ENCODE results near the gene ALDH18A1. TPM values are rescaled to one million over a fixed set of nuclear protein-coding genes. Genes with fewer than 3 reads are reported as not detected.

Gene ALDH18A1
- polyA plus RNA-seq, 3 donors: 74.3 to 81.7 (median 75.0) TPM

GRCh38 chr10:95565336-95565735 is 91.2 kb downstream of the ALDH18A1 start:
- DNase-seq (ENCODE audit: extremely low read depth in 1 of 11, low read depth in 9 of 11, low spot score in 4 of 11): no peak

- no peak for DNase-seq (ENCODE audit: extremely low read depth in 1 of 11, low read depth in 9 of 11, low spot score in 4 of 11)
Measured at GRCh38 chr10:95564291-95564690, 92.2 kb downstream of the ALDH18A1 start.

- no peak for DNase-seq (ENCODE audit: extremely low read depth in 1 of 11, low read depth in 9 of 11, low spot score in 4 of 11)
Measured at GRCh38 chr10:95562341-95562965, 94.1 kb downstream of the ALDH18A1 start.

GRCh38 chr10:95561864-95562177 is 94.7 kb downstream of the ALDH18A1 start:
- no peak for DNase-seq (ENCODE audit: extremely low read depth in 1 of 11, low read depth in 9 of 11, low spot score in 4 of 11)

GRCh38 chr10:95561177-95561863 is 95.2 kb downstream of the ALDH18A1 start, which contains the start of gene SORBS1:
Gene SORBS1, minus strand, starts transcription at chr10:95561371. Its CDS starts 120,236 bp downstream, at chr10:95441135.
- peak; percentile 82 to 97 (median 94) for DNase-seq (ENCODE audit: extremely low read depth in 1 of 11, low read depth in 9 of 11, low spot score in 4 of 11)

GRCh38 chr10:95560278-95561176 is 96.0 kb downstream of the ALDH18A1 start:
- DNase-seq (ENCODE audit: extremely low read depth in 1 of 11, low read depth in 9 of 11, low spot score in 4 of 11): peak in 2 of 11 donors; percentile 35 to 41

- no peak for DNase-seq (ENCODE audit: extremely low read depth in 1 of 11, low read depth in 9 of 11, low spot score in 4 of 11)
Measured at GRCh38 chr10:95559896-95560277, 96.6 kb downstream of the ALDH18A1 start.

- no peak for DNase-seq (ENCODE audit: extremely low read depth in 1 of 11, low read depth in 9 of 11, low spot score in 4 of 11)
Measured at GRCh38 chr10:95559471-95559870, 97.0 kb downstream of the ALDH18A1 start.

- DNase-seq (ENCODE audit: extremely low read depth in 1 of 11, low read depth in 9 of 11, low spot score in 4 of 11): no peak
Measured at GRCh38 chr10:95558593-95559320, 97.8 kb downstream of the ALDH18A1 start.

GRCh38 chr10:95556994-95557767 is 99.3 kb downstream of the ALDH18A1 start:
- no peak for DNase-seq (ENCODE audit: extremely low read depth in 1 of 11, low read depth in 9 of 11, low spot score in 4 of 11)

Other genes with a start within 250 kb of the ALDH18A1 start
- 10 to 100 TPM; 30.9 to 37.1 (median 35.2) TPM for gene SORBS1, start 95.3 kb downstream of the ALDH18A1 start, polyA plus RNA-seq (ENCODE audit: insufficient read length in 3 of 3)
- 10 to 100 TPM; 75.5 to 79.1 (median 78.2) TPM for gene TCTN3, start 37.2 kb upstream of the ALDH18A1 start, polyA plus RNA-seq (ENCODE audit: insufficient read length in 3 of 3)
- gene ENTPD1, start 99.5 kb upstream of the ALDH18A1 start, polyA plus RNA-seq (ENCODE audit: insufficient read length in 3 of 3): 10 to 100 TPM; 18.1 to 20.0 (median 19.8) TPM